ENCODE measurements around the gene SHLD1. TPM values are rescaled to one million over a fixed set of nuclear protein-coding genes. Genes with fewer than 3 reads are reported as not detected.

The SHLD1 gene
- polyA plus RNA-seq, 1 donor (not counting 4 experiments of a cell fraction or from before 2014, with no cell fraction given): 3.2 TPM

DNA sequence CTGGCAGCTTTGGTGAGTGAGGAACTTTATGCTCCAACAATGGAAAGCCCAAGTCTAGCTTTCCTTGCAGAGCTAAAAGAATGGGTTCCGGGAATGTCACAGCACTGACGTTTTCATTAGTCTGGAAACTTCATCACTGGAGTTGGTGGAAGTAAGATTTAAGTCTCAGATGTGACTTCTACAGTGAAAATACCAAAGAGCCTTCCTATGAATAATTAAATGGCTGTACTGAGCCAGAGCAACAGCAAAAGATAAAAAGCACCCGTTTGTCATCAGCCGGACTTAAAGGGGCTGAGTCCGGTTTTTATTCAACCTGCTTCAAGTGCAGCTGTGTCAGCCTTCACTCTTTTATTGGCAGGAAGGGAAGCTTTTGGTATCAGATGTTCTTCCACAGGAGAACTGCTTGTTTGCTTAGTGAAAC, 46.5 kb upstream of the SHLD1 start:
- TF ChIP-seq CTCF (optimal IDR thresholded peaks at IDR 0.05 in 1 of 3, IDR thresholded peaks at IDR 0.05 in 1 of 3, conservative IDR thresholded peaks at IDR 0.05 in 1 of 3; ENCODE audit: extremely low read depth in 1 of 3, insufficient read depth in 2 of 3, low read length in 3 of 3): no peak
- TF ChIP-seq EZH2 (IDR thresholded peaks at IDR 0.05; ENCODE audit: low read length): no peak
- no peak for FAIRE-seq
- no peak overlapping the region for H3K4me2 ChIP-seq (ENCODE audit: control insufficient read depth, extremely low read depth, insufficient read depth, low read depth, low read length)

GRCh38 chr20:5705827-5706226, 44.4 kb upstream of the SHLD1 start:
- FAIRE-seq: no peak

More for the DNA sequence above, 46.5 kb upstream of the SHLD1 start:
- H3K36me3 ChIP-seq (ENCODE audit: control insufficient read depth in 2 of 2, extremely low read depth in 1 of 2, insufficient read depth in 2 of 2, low read length in 2 of 2): no peaks in the 10 kb centered on the region
- no peak for DNase-seq (ENCODE audit: low read depth, low spot score)
- H3K4me1 ChIP-seq (ENCODE audit: control insufficient read depth, extremely low read depth, insufficient read depth, low read length): no peaks in the 10 kb centered on the region
- no peaks in the 10 kb centered on the region for H3K9me1 ChIP-seq (ENCODE audit: control insufficient read depth, extremely low read depth, insufficient read depth, low read length)
- H3K27me3 ChIP-seq (ENCODE audit: control insufficient read depth, extremely low read depth, insufficient read depth, low read length): peaks cover 4% of the 10 kb centered on the region
- H3K79me2 ChIP-seq (ENCODE audit: control insufficient read depth, insufficient read depth, low read length): no peaks in the 10 kb centered on the region
- no peak overlapping the region for H2AFZ ChIP-seq (ENCODE audit: control insufficient read depth, low read length)
- H4K20me1 ChIP-seq (ENCODE audit: control insufficient read depth, extremely low read depth, insufficient read depth, low read length): no peaks in the 10 kb centered on the region
- no peak overlapping the region for H3K27ac ChIP-seq (ENCODE audit: control insufficient read depth, insufficient read depth, low read length)
- dilution Hi-C loops (cut with MboI; ENCODE audit: extremely low pct_ligation_motif_present, low sequenced_read_pairs): no loop called here
- no peak overlapping the region for H3K9ac ChIP-seq (ENCODE audit: control insufficient read depth, extremely low read depth, insufficient read depth, low read length)
- no peak overlapping the region for H3K4me3 ChIP-seq (ENCODE audit: control insufficient read depth in 2 of 3, extremely low read depth in 1 of 3, insufficient read depth in 2 of 3, low read depth in 1 of 3, low read length in 3 of 3)
- H3K9me3 ChIP-seq (ENCODE audit: control insufficient read depth, low read depth, low read length): no peaks in the 10 kb centered on the region

More at GRCh38 chr20:5705827-5706226, 44.4 kb upstream of the SHLD1 start:
- Histone ChIP-seq H3K9ac (ENCODE audit: control insufficient read depth, extremely low read depth, insufficient read depth, low read length) (no peak overlapping the region), H3K9me3 (ENCODE audit: control insufficient read depth, low read depth, low read length) (no peaks in the 10 kb centered on the region), H3K36me3 (ENCODE audit: control insufficient read depth in 2 of 2, extremely low read depth in 1 of 2, insufficient read depth in 2 of 2, low read length in 2 of 2) (no peaks in the 10 kb centered on the region), H3K27ac (ENCODE audit: control insufficient read depth, insufficient read depth, low read length) (no peak overlapping the region), H3K79me2 (ENCODE audit: control insufficient read depth, insufficient read depth, low read length) (no peaks in the 10 kb centered on the region), H3K9me1 (ENCODE audit: control insufficient read depth, extremely low read depth, insufficient read depth, low read length) (no peaks in the 10 kb centered on the region), H3K27me3 (ENCODE audit: control insufficient read depth, extremely low read depth, insufficient read depth, low read length) (peaks cover 4% of the 10 kb centered on the region), H3K4me1 (ENCODE audit: control insufficient read depth, extremely low read depth, insufficient read depth, low read length) (no peaks in the 10 kb centered on the region), H3K4me2 (ENCODE audit: control insufficient read depth, extremely low read depth, insufficient read depth, low read depth, low read length) (no peak overlapping the region), H2AFZ (ENCODE audit: control insufficient read depth, low read length) (no peak overlapping the region), H4K20me1 (ENCODE audit: control insufficient read depth, extremely low read depth, insufficient read depth, low read length) (no peaks in the 10 kb centered on the region), H3K4me3 (ENCODE audit: control insufficient read depth in 2 of 3, extremely low read depth in 1 of 3, insufficient read depth in 2 of 3, low read depth in 1 of 3, low read length in 3 of 3) (no peak overlapping the region)
- DNase-seq (ENCODE audit: low read depth, low spot score): no peak
- TF ChIP-seq EZH2 (IDR thresholded peaks at IDR 0.05; ENCODE audit: low read length): no peak
- no peak for TF ChIP-seq CTCF (optimal IDR thresholded peaks at IDR 0.05 in 1 of 3, IDR thresholded peaks at IDR 0.05 in 1 of 3, conservative IDR thresholded peaks at IDR 0.05 in 1 of 3; ENCODE audit: extremely low read depth in 1 of 3, insufficient read depth in 2 of 3, low read length in 3 of 3)
- dilution Hi-C loops (cut with MboI; ENCODE audit: extremely low pct_ligation_motif_present, low sequenced_read_pairs): no loop called here

All from keratinocyte (primary cell).